ENCODE data around the gene ZFP90.
"Not testable (repeated sequence)": the region's sequence is repeated elsewhere in the genome, so short reads cannot be mapped to it uniquely, and the experiment has no call there.

ZFP90 gene

GRCh38 chr16:68519225-68519745 is 19.8 kb upstream of the ZFP90 start:
- no peak for DNase-seq

- peak; percentile 49 to 61 for DNase-seq
These were observed 18.4 kb upstream of the ZFP90 start for GRCh38 chr16:68520649-68521086.

- no peak for DNase-seq
These were observed 14.8 kb upstream of the ZFP90 start for GRCh38 chr16:68524069-68524820.

- no peak for DNase-seq
These were observed 12.8 kb upstream of the ZFP90 start for GRCh38 chr16:68526143-68526781.

- no peak for DNase-seq
These were observed 12.3 kb upstream of the ZFP90 start for GRCh38 chr16:68526782-68527145.

- no peak for DNase-seq
These were observed 10.9 kb upstream of the ZFP90 start for GRCh38 chr16:68528233-68528632.

GRCh38 chr16:68528686-68529379 is 10.3 kb upstream of the ZFP90 start:
- peak; percentile 45 to 61 for DNase-seq

GRCh38 chr16:68529608-68529930 is 9.5 kb upstream of the ZFP90 start:
- no peak for DNase-seq

GRCh38 chr16:68529931-68530701 is 9.0 kb upstream of the ZFP90 start:
- DNase-seq: peak; percentile 54 to 85

GRCh38 chr16:68533937-68534336 is 5.2 kb upstream of the ZFP90 start:
- no peak for DNase-seq

GRCh38 chr16:68535331-68535730 is 3.8 kb upstream of the ZFP90 start:
- no peak for DNase-seq

- no peak for DNase-seq
These were observed 684 bp downstream of the ZFP90 start for GRCh38 chr16:68539711-68540239.

- DNase-seq: no peak
These were observed 9.9 kb downstream of the ZFP90 start for GRCh38 chr16:68548947-68549346.

GRCh38 chr16:68553186-68553585 is 14.1 kb downstream of the ZFP90 start:
- DNase-seq: no peak

- not testable (repeated sequence) for DNase-seq
These were observed 21.2 kb downstream of the ZFP90 start for GRCh38 chr16:68560341-68560740.

GRCh38 chr16:68563631-68564381 is 24.7 kb downstream of the ZFP90 start:
- no peak for DNase-seq

GRCh38 chr16:68564382-68564985 is 25.4 kb downstream of the ZFP90 start:
- no peak for DNase-seq

GRCh38 chr16:68574479-68574878 is 35.4 kb downstream of the ZFP90 start:
- DNase-seq: no peak

GRCh38 chr16:68575082-68575481 is 36.0 kb downstream of the ZFP90 start:
- no peak for DNase-seq

- DNase-seq: no peak
These were observed 38.3 kb downstream of the ZFP90 start for GRCh38 chr16:68577352-68577853.
